Body of pancreas (tissue), 4 donors: Measurements from ENCODE around the gene BAAT. TPM values are rescaled to one million over a fixed set of nuclear protein-coding genes. Genes with fewer than 3 reads are reported as not detected.
"Not testable (repeated sequence)": the region's sequence is repeated elsewhere in the genome, so short reads cannot be mapped to it uniquely, and the experiment has no call there.

Experiments used
- ATAC-seq: fragments of 150-250 bp; one replicate; pipeline ENCODE4 v1.9.1; 2016
- DNase-seq, 4 donors: peaks; one replicate each; pipeline ENCODE4 v3.0.0-alpha.2; 2019
- H3K27ac ChIP-seq, 4 donors: fragments of 200-600 bp; sonication (generic); 1 replicate in 3 of 4; 2 replicates in 1 of 4; pipeline versions ENCODE4 v1.5.1 to v1.6.1; 2016 to 2019; ENCODE audit warnings: mild to moderate bottlenecking in 1 of 4, mixed read lengths in 1 of 4, moderate library complexity in 1 of 4
- H3K27me3 ChIP-seq, 2 donors: fragments of 200-600 bp; sonication (generic); one replicate each; pipeline ENCODE4 v1.6.0; 2016; ENCODE audit warnings: mild to moderate bottlenecking in 1 of 2
- H3K36me3 ChIP-seq, 2 donors: fragments of 200-600 bp; sonication (generic); replicated peaks in 1 of 2; 2 replicates each; pipeline ENCODE4 v1.5.1; 2016; ENCODE audit warnings: low read depth in 2 of 2; ENCODE audit not compliant: insufficient read depth in 1 of 2
- H3K4me1 ChIP-seq: fragments of 200-600 bp; sonication (generic); one replicate; pipeline ENCODE4 v1.6.0; 2016
- H3K4me3 ChIP-seq, 2 donors: fragments of 200-600 bp; sonication (generic); 1 replicate in 1 of 2; 2 replicates in 1 of 2; pipeline ENCODE4 v1.5.1; 2016 to 2019
- H3K9me3 ChIP-seq, 3 donors: fragments of 200-600 bp; sonication (generic); 1 replicate in 2 of 3; 2 replicates in 1 of 3; pipeline ENCODE4 v1.5.1; 2016
- CTCF ChIP-seq, 7 experiments: fragments of 450-650 bp in 4 of 7; fragments of 200-600 bp in 3 of 7; sonication (generic) in 3 of 7; IDR thresholded peaks; one replicate each; pipeline ENCODE4 v1.5.1; 2016 to 2019; ENCODE audit warnings: antibody characterized with exemption in 7 of 7
- POLR2A ChIP-seq, 3 donors: fragments of 450-650 bp; IDR thresholded peaks; one replicate each; pipeline ENCODE4 v1.6.1; 2016; ENCODE audit warnings: antibody characterized with exemption in 3 of 3, mild to moderate bottlenecking in 2 of 3
- WGBS, 2 donors: methylation state at CpG; one replicate each; pipeline ENCODE4 v1.1.5; 2017; 5-methylcytosine and 5-hydroxymethylcytosine counted together
- intact Hi-C: fragments of 100-400 bp; cut with DNase I; formaldehyde crosslinking; loops from one replicate; pipeline ENCODE4 v1.15.1; 2023
- total RNA-seq, 2 donors: library from RNA; depleted of rRNA; stranded (reverse); fragments of >200 nt; gene quantifications; one replicate each; pipeline ENCODE4 v1.1.0, GENCODE V29; 2016

BAAT gene
- 1 to 10 TPM; 1.0 to 2.6 TPM for total RNA-seq

- H3K36me3 ChIP-seq, H3K4me3 ChIP-seq, ATAC-seq, intact Hi-C loops, DNase-seq, H3K27me3 ChIP-seq, H3K9me3 ChIP-seq: not testable (repeated sequence)
- 93 to 96% methylated on average over 11 of the region's 11 CpGs for WGBS, 2 donors
- H3K4me1 ChIP-seq, result peaks cover 11% of the 10 kb centered on the region
- peak within 1 kb of the TSS in 1 of 4 donors; percentile 49 for H3K27ac ChIP-seq
Observed at GRCh38 chr9:101384873-101385536, at the start of gene BAAT. BAAT (minus strand) TSS chr9:101385006; CDS start chr9:101371404, 13,602 bp downstream.

- H3K27ac ChIP-seq, result no peak overlapping the region
- intact Hi-C loops, result no loop called here
- DNase-seq, result no peak
- TF ChIP-seq POLR2A (IDR thresholded peaks at IDR 0.05) (no peak), CTCF (IDR thresholded peaks at IDR 0.05) (no peak)
- no peak overlapping the region for H3K4me3 ChIP-seq
- no peak for ATAC-seq
- H3K4me1 ChIP-seq, result peaks cover 51% of the 10 kb centered on the region
- H3K27me3 ChIP-seq, result no peaks in the 10 kb centered on the region
- WGBS, 2 donors, result 39 to 45% methylated on average over 3 of the region's 3 CpGs
- H3K9me3 ChIP-seq, result no peaks in the 10 kb centered on the region
- H3K36me3 ChIP-seq, result no peaks in the 10 kb centered on the region
Observed at GRCh38 chr9:101433229-101433628, 48.4 kb upstream of the BAAT start.

- WGBS, 2 donors, result 68 to 70% methylated on average over 1 of the region's 1 CpG
- H3K4me3 ChIP-seq, result no peak overlapping the region
- ATAC-seq, result no peak
- no peak for TF ChIP-seq POLR2A (IDR thresholded peaks at IDR 0.05)
- H3K27me3 ChIP-seq, result no peaks in the 10 kb centered on the region
- no peaks in the 10 kb centered on the region for H3K36me3 ChIP-seq
- no peaks in the 10 kb centered on the region for H3K9me3 ChIP-seq
- no peak overlapping the region for H3K27ac ChIP-seq
- intact Hi-C loops, result no loop called here
- peaks cover 48% of the 10 kb centered on the region for H3K4me1 ChIP-seq
- DNase-seq, result no peak
Observed at GRCh38 chr9:101432740-101433139, 47.9 kb upstream of the BAAT start.

- no peak for DNase-seq
- no peak for ATAC-seq
- Histone ChIP-seq H3K27me3 (no peaks in the 10 kb centered on the region), H3K27ac (no peak overlapping the region), H3K4me3 (no peak overlapping the region), H3K4me1 (peaks cover 42% of the 10 kb centered on the region), H3K36me3 (no peaks in the 10 kb centered on the region), H3K9me3 (no peaks in the 10 kb centered on the region)
- intact Hi-C loops, result no loop called here
- TF ChIP-seq CTCF (IDR thresholded peaks at IDR 0.05) (no peak), POLR2A (IDR thresholded peaks at IDR 0.05) (no peak)
Observed at GRCh38 chr9:101432171-101432570, 47.4 kb upstream of the BAAT start.

GRCh38 chr9:101429736-101430135 is 44.9 kb upstream of the BAAT start:
- peaks cover 21% of the 10 kb centered on the region for H3K4me1 ChIP-seq
- no peaks in the 10 kb centered on the region for H3K9me3 ChIP-seq
- 91 to 92% methylated on average over 7 of the region's 7 CpGs for WGBS, 2 donors
- no peak for DNase-seq
- intact Hi-C loops, result no loop called here
- TF ChIP-seq POLR2A (IDR thresholded peaks at IDR 0.05), result no peak
- no peak for TF ChIP-seq CTCF (IDR thresholded peaks at IDR 0.05)
- H3K27ac ChIP-seq, result no peak overlapping the region
- H3K36me3 ChIP-seq, result no peaks in the 10 kb centered on the region
- H3K4me3 ChIP-seq, result no peak overlapping the region
- no peaks in the 10 kb centered on the region for H3K27me3 ChIP-seq
- ATAC-seq, result no peak

GRCh38 chr9:101428909-101429308 is 44.1 kb upstream of the BAAT start:
- ATAC-seq (no peak), DNase-seq (no peak)
- H3K4me1 ChIP-seq, result peaks cover 15% of the 10 kb centered on the region
- TF ChIP-seq CTCF (IDR thresholded peaks at IDR 0.05) (no peak), POLR2A (IDR thresholded peaks at IDR 0.05) (no peak)
- H3K27ac ChIP-seq, result no peak overlapping the region
- intact Hi-C loops, result no loop called here
- no peaks in the 10 kb centered on the region for H3K27me3 ChIP-seq
- H3K4me3 ChIP-seq, result no peak overlapping the region
- no peaks in the 10 kb centered on the region for H3K9me3 ChIP-seq
- no peaks in the 10 kb centered on the region for H3K36me3 ChIP-seq
- WGBS, 2 donors, result 66 to 78% methylated on average over 3 of the region's 3 CpGs
